Neuron (in vitro differentiated cells): ENCODE data around the gene NACAD.
"Not testable (repeated sequence)": the region's sequence is repeated elsewhere in the genome, so short reads cannot be mapped to it uniquely, and the experiment has no call there.

Experiments used
- H2AFZ ChIP-seq: one replicate; pipeline ENCODE4 v1.6.1; 2013; ENCODE audit warnings: low read depth, mild to moderate bottlenecking, inconsistent platforms, low read length, moderate library complexity
- H3K27me3 ChIP-seq: one replicate; pipeline ENCODE4 v1.6.1; 2013; ENCODE audit warnings: low read length; ENCODE audit not compliant: insufficient read depth
- H3K36me3 ChIP-seq: one replicate; pipeline ENCODE4 v1.6.1; 2013; ENCODE audit warnings: low read length; ENCODE audit not compliant: insufficient read depth
- H3K4me1 ChIP-seq: one replicate; pipeline ENCODE4 v1.6.1; 2013; ENCODE audit warnings: low read length; ENCODE audit not compliant: insufficient read depth
- H3K4me3 ChIP-seq: 2 replicates; pipeline ENCODE4 v1.5.1; 2013; ENCODE audit warnings: mild to moderate bottlenecking, low read length, moderate library complexity
- H3K9me3 ChIP-seq: one replicate; pipeline ENCODE4 v1.6.1; 2013; ENCODE audit warnings: low read length

NACAD gene

DNA sequence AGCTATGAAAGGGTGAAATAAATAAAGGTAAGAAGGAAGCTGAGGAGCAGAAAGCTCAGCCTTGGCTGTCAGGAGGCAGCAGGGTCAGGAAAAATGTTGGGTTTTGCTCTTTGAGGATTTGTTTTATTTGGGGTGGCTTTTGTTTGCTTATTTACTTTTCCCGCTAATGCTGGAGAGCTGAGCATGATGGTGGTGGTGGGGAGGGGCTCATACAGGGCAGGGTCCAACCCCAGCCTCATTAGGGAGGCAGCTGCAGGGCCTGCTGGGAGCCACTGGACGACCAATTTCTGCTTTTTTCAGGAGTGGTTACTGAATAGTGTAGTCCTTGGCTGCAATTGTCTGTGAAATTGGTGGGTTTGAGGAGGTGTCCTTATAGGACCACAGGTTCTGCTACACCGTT lies 52.5 kb downstream of the NACAD start:
- peaks cover 15% of the 10 kb centered on the region for H3K36me3 ChIP-seq
- H3K4me3 ChIP-seq: no peak overlapping the region
- H2AFZ ChIP-seq: no peak overlapping the region
- H3K27me3 ChIP-seq: no peaks in the 10 kb centered on the region
- H3K4me1 ChIP-seq: no peaks in the 10 kb centered on the region
- H3K9me3 ChIP-seq: no peaks in the 10 kb centered on the region

DNA sequence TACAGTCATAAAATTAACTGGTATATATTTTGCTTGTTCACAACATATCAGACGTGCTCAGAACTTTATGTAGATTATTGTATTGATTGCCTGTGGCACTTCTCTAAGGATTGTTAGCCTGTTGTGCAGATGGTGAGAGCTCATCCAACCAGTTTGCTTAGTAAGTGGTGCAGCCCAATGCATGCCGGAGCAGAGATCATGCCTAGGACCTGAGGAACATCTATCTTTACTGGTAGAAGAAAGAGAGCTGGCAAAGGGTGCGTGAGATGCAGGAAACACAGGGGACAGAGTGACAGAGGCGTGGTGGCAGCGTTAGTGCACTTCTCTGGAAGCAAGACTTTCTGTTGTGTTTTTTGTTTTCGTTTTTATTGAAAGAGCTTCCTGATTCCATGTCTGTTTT lies 52.9 kb downstream of the NACAD start:
- Histone ChIP-seq H2AFZ (no peak overlapping the region), H3K9me3 (no peaks in the 10 kb centered on the region), H3K36me3 (peaks cover 12% of the 10 kb centered on the region), H3K4me1 (no peaks in the 10 kb centered on the region), H3K4me3 (no peak overlapping the region), H3K27me3 (no peaks in the 10 kb centered on the region)

DNA sequence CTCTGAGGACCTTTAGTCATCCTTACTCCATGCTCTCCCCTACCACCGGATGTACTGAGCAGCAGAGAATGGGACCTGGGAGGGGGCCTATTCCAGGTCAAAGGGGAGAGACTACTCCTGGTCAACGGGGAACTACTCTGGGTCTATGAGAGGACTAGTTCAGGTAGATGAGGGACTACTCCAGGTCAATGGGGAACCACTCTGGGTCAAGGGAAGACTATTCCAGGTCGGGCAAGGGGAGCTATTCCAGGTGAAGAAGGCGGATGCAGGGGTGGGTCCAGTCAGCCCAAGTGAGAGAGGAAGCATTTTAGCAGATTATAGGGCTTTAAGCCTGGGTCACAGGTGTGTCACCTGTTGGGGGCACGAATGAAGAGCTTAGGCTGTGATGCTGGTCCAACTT lies 53.4 kb downstream of the NACAD start:
- H2AFZ ChIP-seq: no peak overlapping the region
- H3K36me3 ChIP-seq: peaks cover 9% of the 10 kb centered on the region
- no peaks in the 10 kb centered on the region for H3K4me1 ChIP-seq
- no peaks in the 10 kb centered on the region for H3K27me3 ChIP-seq
- no peaks in the 10 kb centered on the region for H3K9me3 ChIP-seq
- H3K4me3 ChIP-seq: no peak overlapping the region

DNA sequence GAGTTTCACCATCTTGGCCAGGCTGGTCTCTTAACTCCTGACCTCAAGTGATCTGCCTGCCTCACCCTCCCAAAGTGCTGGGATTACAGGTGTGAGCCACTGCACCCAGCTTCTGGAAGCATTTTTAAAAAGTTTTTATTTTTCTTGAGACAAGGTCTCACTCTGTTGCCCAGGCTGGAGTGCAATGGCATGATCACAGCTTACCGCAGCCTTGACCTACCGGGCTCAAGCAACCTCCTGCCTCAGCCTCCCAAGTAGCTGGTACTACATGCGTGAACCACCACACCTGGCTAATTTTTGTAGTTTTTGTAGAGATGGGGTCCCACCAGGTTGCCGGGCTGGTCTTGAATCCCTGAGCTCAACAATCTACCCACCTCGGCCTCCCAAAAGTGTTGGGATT lies 54.1 kb downstream of the NACAD start:
- H3K4me1 ChIP-seq, H3K36me3 ChIP-seq, H2AFZ ChIP-seq, H3K27me3 ChIP-seq, H3K4me3 ChIP-seq, H3K9me3 ChIP-seq: not testable (repeated sequence)

DNA sequence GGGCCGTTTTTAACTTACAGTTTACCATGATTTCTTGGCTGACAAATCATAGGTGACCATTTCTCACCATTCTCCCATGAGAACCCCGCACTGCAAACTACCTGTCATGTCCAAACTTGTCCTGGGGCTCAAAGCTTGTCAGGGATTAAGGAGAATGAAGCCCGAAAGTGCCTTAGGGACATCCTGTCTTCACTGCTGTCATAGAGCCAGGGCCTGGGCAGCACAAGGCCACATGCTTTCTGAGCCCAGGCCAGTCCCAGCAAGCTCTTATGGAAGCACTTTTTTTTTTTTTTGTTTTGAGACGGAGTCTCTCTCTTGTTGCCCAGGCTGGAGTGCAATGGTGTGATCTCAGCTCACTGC lies 54.9 kb downstream of the NACAD start:
- H3K4me1 ChIP-seq: no peaks in the 10 kb centered on the region
- H3K9me3 ChIP-seq: no peaks in the 10 kb centered on the region
- H3K27me3 ChIP-seq: no peaks in the 10 kb centered on the region
- H3K36me3 ChIP-seq: peaks cover 4% of the 10 kb centered on the region
- H2AFZ ChIP-seq: no peak overlapping the region
- no peak overlapping the region for H3K4me3 ChIP-seq

DNA sequence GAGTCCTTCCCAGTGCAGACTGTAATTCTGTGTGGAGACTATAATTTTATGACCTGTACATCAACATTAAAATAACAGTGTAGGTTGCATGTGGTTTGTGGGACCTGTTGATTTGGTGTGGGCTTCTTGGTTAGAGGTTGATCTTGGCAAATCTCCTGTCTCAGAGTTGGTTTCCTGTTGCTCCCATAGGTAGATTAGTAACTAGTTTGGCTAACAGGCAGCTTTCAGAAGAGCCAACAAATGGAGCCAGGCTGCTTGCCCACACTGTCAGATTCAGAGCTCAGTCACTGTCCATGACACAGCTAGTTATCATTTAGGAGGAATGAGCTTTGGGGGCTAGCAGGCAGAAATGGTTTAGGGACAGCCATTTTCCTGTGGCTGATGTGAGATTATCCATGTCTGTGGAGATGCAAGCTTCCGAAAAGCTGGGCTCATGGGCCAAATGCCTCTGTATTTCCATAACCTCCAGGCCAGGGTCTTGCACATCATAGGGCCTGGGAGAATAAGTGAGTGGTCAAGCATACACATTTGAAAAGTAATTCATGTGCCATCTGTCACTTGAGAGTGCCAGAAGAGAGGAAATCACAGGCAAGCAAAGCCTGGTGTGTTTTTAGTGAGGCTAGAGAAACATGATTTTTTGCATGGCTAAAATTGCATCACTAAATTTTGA lies 55.4 kb downstream of the NACAD start:
- Histone ChIP-seq H3K9me3 (no peaks in the 10 kb centered on the region), H3K4me3 (no peak overlapping the region), H2AFZ (no peak overlapping the region), H3K4me1 (no peaks in the 10 kb centered on the region), H3K36me3 (peaks cover 3% of the 10 kb centered on the region), H3K27me3 (no peaks in the 10 kb centered on the region)

DNA sequence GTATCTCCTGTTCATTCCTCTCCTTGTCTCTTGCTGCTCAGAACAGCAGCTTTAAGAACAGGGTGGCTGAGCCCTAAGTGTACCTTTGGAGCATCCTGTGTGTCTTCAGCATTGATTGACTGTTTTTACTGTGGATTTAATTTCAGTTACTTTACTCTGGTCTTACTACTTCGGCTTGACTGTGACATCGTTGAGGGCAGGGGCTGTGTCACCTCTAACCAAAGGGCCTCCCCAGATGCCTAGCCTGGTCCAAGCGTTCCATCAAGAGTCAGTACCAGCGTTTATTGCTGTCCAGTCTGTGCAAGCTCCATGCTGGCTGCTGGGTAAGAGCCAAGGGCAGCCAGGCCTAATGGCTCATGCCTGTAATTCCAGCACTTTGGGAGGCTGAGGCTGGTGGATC lies 56.3 kb downstream of the NACAD start:
- Histone ChIP-seq H3K4me3 (no peak overlapping the region), H2AFZ (no peak overlapping the region), H3K9me3 (no peaks in the 10 kb centered on the region), H3K27me3 (no peaks in the 10 kb centered on the region), H3K4me1 (no peaks in the 10 kb centered on the region), H3K36me3 (peaks cover 10% of the 10 kb centered on the region)

DNA sequence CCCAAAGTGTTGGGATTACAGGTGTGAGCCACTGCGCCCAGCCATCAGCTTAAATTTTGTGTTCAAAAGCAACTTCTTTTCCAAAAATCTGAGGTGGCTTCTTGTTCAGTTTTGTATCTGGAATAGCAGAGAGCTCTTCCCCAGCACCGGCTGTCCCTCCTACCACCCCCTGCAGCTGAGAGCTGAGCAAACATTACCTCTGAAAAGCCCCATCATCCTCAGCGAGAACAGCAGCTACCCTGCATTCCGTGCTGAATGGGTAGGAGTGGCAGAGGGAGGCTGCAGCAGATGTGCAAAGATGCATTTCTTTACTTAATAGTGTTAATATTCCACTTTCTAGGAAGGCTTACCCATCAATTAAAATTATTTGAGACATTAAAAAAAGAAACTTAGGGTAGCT lies 56.9 kb downstream of the NACAD start:
- no peaks in the 10 kb centered on the region for H3K4me1 ChIP-seq
- H3K27me3 ChIP-seq: no peaks in the 10 kb centered on the region
- no peak overlapping the region for H3K4me3 ChIP-seq
- no peaks in the 10 kb centered on the region for H3K9me3 ChIP-seq
- no peak overlapping the region for H2AFZ ChIP-seq
- H3K36me3 ChIP-seq: peaks cover 14% of the 10 kb centered on the region
